Ectodermal cell (in vitro differentiated cells): ENCODE measurements around the gene SOS1. TPM values are rescaled to one million over a fixed set of nuclear protein-coding genes. Genes with fewer than 3 reads are reported as not detected.
A peak's percentile ranks its signal among the peaks of the same experiment; 100 is the strongest.
"Not testable (repeated sequence)": the region's sequence is repeated elsewhere in the genome, so short reads cannot be mapped to it uniquely, and the experiment has no call there.

Experiments used
- H3K27ac ChIP-seq: 2 replicates; pipeline ENCODE4 v1.7.0; 2013; ENCODE audit warnings: mild to moderate bottlenecking, low read depth, low read length; ENCODE audit not compliant: insufficient read depth, poor library complexity, severe bottlenecking
- H3K27me3 ChIP-seq: 2 replicates; pipeline ENCODE4 v1.7.0; 2013; ENCODE audit warnings: mild to moderate bottlenecking, low read length; ENCODE audit not compliant: insufficient read depth, control insufficient read depth, poor library complexity, severe bottlenecking
- H3K36me3 ChIP-seq: one replicate; pipeline ENCODE4 v1.7.0; 2013; ENCODE audit warnings: low read length; ENCODE audit not compliant: control insufficient read depth, insufficient read depth
- H3K4me1 ChIP-seq: one replicate; pipeline ENCODE4 v1.7.0; 2013; ENCODE audit warnings: low read length; ENCODE audit not compliant: control insufficient read depth, insufficient read depth
- H3K4me3 ChIP-seq: 2 replicates; pipeline ENCODE4 v1.7.0; 2013; ENCODE audit warnings: low read depth, low read length, control low read depth; ENCODE audit not compliant: insufficient read depth
- H3K9me3 ChIP-seq: 2 replicates; pipeline ENCODE4 v1.7.0; 2013; ENCODE audit warnings: mild to moderate bottlenecking, low read length, moderate library complexity; ENCODE audit not compliant: control insufficient read depth
- WGBS, 2 experiments: methylation state at CpG; one replicate each; pipeline ENCODE4 v1.1.7; 2013; ENCODE audit warnings: missing lambda C conversion rate in 2 of 2; 5-methylcytosine and 5-hydroxymethylcytosine counted together
- polyA plus RNA-seq, 4 experiments: library from polyadenylated mRNA; stranded (reverse); fragments of 50-300 nt; gene quantifications; one replicate each; pipeline ENCODE4 v1.2.3, GENCODE V29; 2013

SOS1 gene
- 33.2 TPM for polyA plus RNA-seq (2013, experiment 1 of 4)
- 32.8 TPM for polyA plus RNA-seq (2013, experiment 2 of 4)
- polyA plus RNA-seq (2013, experiment 3 of 4) = 23.8 TPM
- 26.9 TPM for polyA plus RNA-seq (2013, experiment 4 of 4)

GRCh38 chr2:39120771-39121522, at the start of gene SOS1:
TSS of gene SOS1 (minus strand) at chr2:39121051. CDS start at chr2:39120422, 629 bp downstream.
- WGBS, 2 experiments = 2% methylated on average over 60 of the region's 60 CpGs
- Histone ChIP-seq H3K36me3 (no peaks in the 10 kb centered on the region), H3K4me3 (peak within 1 kb of the TSS; percentile 79), H3K27me3 (no peaks in the 10 kb centered on the region), H3K9me3 (no peaks in the 10 kb centered on the region), H3K27ac (peak within 1 kb of the TSS; percentile 95), H3K4me1 (peaks cover 11% of the 10 kb centered on the region)

GRCh38 chr2:39164089-39164488, 43.2 kb upstream of the SOS1 start:
- Histone ChIP-seq H3K4me3 (no peak overlapping the region), H3K9me3 (no peaks in the 10 kb centered on the region), H3K27me3 (no peaks in the 10 kb centered on the region), H3K27ac (no peak overlapping the region), H3K36me3 (no peaks in the 10 kb centered on the region), H3K4me1 (no peaks in the 10 kb centered on the region)
- 93 to 94% methylated on average over 4 of the region's 4 CpGs for WGBS, 2 experiments

- H3K36me3 ChIP-seq = no peaks in the 10 kb centered on the region
- H3K27ac ChIP-seq = no peak overlapping the region
- no peaks in the 10 kb centered on the region for H3K4me1 ChIP-seq
- no peaks in the 10 kb centered on the region for H3K27me3 ChIP-seq
- WGBS, 2 experiments = 88 to 98% methylated on average over 2 to 3 of the region's 3 CpGs
- H3K9me3 ChIP-seq = no peaks in the 10 kb centered on the region
- no peak overlapping the region for H3K4me3 ChIP-seq
Measured at GRCh38 chr2:39160982-39161381, 40.1 kb upstream of the SOS1 start.

GRCh38 chr2:39159283-39159682, 38.4 kb upstream of the SOS1 start:
- 94 to 100% methylated on average over 2 of the region's 2 CpGs for WGBS, 2 experiments

GRCh38 chr2:39158351-39158750, 37.5 kb upstream of the SOS1 start:
- no peak overlapping the region for H3K27ac ChIP-seq
- H3K36me3 ChIP-seq = no peaks in the 10 kb centered on the region
- no peaks in the 10 kb centered on the region for H3K27me3 ChIP-seq
- WGBS, 2 experiments = 91 to 93% methylated on average over 4 of the region's 4 CpGs
- no peak overlapping the region for H3K4me3 ChIP-seq
- no peaks in the 10 kb centered on the region for H3K4me1 ChIP-seq
- no peaks in the 10 kb centered on the region for H3K9me3 ChIP-seq

More at GRCh38 chr2:39159283-39159682, 38.4 kb upstream of the SOS1 start:
- Histone ChIP-seq H3K27ac (no peak overlapping the region), H3K9me3 (no peaks in the 10 kb centered on the region), H3K4me3 (no peak overlapping the region), H3K36me3 (no peaks in the 10 kb centered on the region), H3K27me3 (no peaks in the 10 kb centered on the region), H3K4me1 (no peaks in the 10 kb centered on the region)

GRCh38 chr2:39156846-39157245, 36.0 kb upstream of the SOS1 start:
- H3K4me1 ChIP-seq = no peaks in the 10 kb centered on the region
- 91 to 93% methylated on average over 6 of the region's 6 CpGs for WGBS, 2 experiments
- no peaks in the 10 kb centered on the region for H3K27me3 ChIP-seq

GRCh38 chr2:39156107-39156506, 35.3 kb upstream of the SOS1 start:
- H3K27me3 ChIP-seq = no peaks in the 10 kb centered on the region
- H3K4me3 ChIP-seq = no peak overlapping the region
- no peaks in the 10 kb centered on the region for H3K9me3 ChIP-seq
- no peaks in the 10 kb centered on the region for H3K4me1 ChIP-seq
- no peak overlapping the region for H3K27ac ChIP-seq
- no peaks in the 10 kb centered on the region for H3K36me3 ChIP-seq

More at GRCh38 chr2:39156846-39157245, 36.0 kb upstream of the SOS1 start:
- Histone ChIP-seq H3K27ac (no peak overlapping the region), H3K9me3 (no peaks in the 10 kb centered on the region), H3K4me3 (no peak overlapping the region), H3K36me3 (no peaks in the 10 kb centered on the region)

- not testable (repeated sequence) for H3K9me3 ChIP-seq, H3K27ac ChIP-seq, H3K4me3 ChIP-seq, H3K27me3 ChIP-seq, H3K36me3 ChIP-seq, H3K4me1 ChIP-seq
- 92 to 95% methylated on average over 3 to 4 of the region's 4 CpGs for WGBS, 2 experiments
Measured at GRCh38 chr2:39155573-39155972, 34.7 kb upstream of the SOS1 start.

GRCh38 chr2:39154944-39155343, 34.1 kb upstream of the SOS1 start:
- WGBS, 2 experiments = 93 to 96% methylated on average over 3 of the region's 3 CpGs
- H3K4me1 ChIP-seq = no peaks in the 10 kb centered on the region
- H3K27me3 ChIP-seq = no peaks in the 10 kb centered on the region
- no peaks in the 10 kb centered on the region for H3K36me3 ChIP-seq
- no peaks in the 10 kb centered on the region for H3K9me3 ChIP-seq
- no peak overlapping the region for H3K4me3 ChIP-seq
- H3K27ac ChIP-seq = no peak overlapping the region

- H3K4me3 ChIP-seq = no peak overlapping the region
- H3K9me3 ChIP-seq = no peaks in the 10 kb centered on the region
- no peaks in the 10 kb centered on the region for H3K27me3 ChIP-seq
- H3K36me3 ChIP-seq = no peaks in the 10 kb centered on the region
- 62% methylated on average over 1 of the region's 1 CpG; no CpG with 5 or more reads in 1 of the 2 experiments for WGBS, 2 experiments
- H3K27ac ChIP-seq = no peak overlapping the region
- H3K4me1 ChIP-seq = no peaks in the 10 kb centered on the region
Measured at GRCh38 chr2:39153312-39153711, 32.5 kb upstream of the SOS1 start.
